Prostate gland (tissue), 2 donors: ENCODE results near the gene SCG2.

Experiments used
- POLR2AphosphoS5 ChIP-seq: sonication (generic); formaldehyde crosslinking; IDR thresholded peaks from one replicate; pipeline ENCODE4 v1.6.1; 2017; ENCODE audit warnings: antibody characterized with exemption
- TF ChIP-seq, protein P1 (sequence below), 4 experiments: fragments of 200-600 bp in 2 of 4; fragments of 450-650 bp in 2 of 4; sonication (generic) in 2 of 4; IDR thresholded peaks; 1 replicate in 3 of 4; 2 replicates in 1 of 4; pipeline ENCODE4 v1.5.1; 2016 to 2019; ENCODE audit warnings: antibody characterized with exemption in 4 of 4, mild to moderate bottlenecking in 2 of 4, moderate library complexity in 2 of 4

DNA sequence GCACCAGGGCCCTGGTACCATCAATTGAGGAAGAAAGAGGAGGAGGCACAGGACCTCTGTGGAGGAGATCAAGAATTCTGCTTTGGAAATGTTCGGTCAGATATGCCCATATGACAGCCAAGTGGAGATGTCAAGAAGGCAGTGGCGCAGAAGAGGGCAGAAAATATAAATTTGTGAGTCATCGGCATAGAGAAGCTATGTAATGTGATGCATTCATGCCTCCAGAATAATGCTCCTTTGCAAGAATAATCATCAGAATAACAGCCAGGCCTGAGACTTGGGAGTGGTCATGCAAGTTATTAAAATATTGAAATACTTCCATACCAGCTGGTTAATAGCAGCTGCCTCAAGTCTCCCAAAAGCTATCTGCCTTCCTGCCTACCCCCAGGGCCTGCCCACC, 32.1 kb upstream of the SCG2 start:
- TF ChIP-seq, protein P1, sequence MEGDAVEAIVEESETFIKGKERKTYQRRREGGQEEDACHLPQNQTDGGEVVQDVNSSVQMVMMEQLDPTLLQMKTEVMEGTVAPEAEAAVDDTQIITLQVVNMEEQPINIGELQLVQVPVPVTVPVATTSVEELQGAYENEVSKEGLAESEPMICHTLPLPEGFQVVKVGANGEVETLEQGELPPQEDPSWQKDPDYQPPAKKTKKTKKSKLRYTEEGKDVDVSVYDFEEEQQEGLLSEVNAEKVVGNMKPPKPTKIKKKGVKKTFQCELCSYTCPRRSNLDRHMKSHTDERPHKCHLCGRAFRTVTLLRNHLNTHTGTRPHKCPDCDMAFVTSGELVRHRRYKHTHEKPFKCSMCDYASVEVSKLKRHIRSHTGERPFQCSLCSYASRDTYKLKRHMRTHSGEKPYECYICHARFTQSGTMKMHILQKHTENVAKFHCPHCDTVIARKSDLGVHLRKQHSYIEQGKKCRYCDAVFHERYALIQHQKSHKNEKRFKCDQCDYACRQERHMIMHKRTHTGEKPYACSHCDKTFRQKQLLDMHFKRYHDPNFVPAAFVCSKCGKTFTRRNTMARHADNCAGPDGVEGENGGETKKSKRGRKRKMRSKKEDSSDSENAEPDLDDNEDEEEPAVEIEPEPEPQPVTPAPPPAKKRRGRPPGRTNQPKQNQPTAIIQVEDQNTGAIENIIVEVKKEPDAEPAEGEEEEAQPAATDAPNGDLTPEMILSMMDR (IDR thresholded peaks at IDR 0.05), result no peak
- no peak for TF ChIP-seq POLR2AphosphoS5
